HG03196 (cell line): ENCODE results near the gene OPCML.

Source experiments
- ATAC-seq: cut with Tn5 transposase; IDR thresholded peaks from one replicate; pipeline ENCODE4 v1.9.1; 2021; ENCODE audit not compliant: unreplicated experiment

The OPCML gene

GRCh38 chr11:133081730-133082452, 450.4 kb downstream of the OPCML start:
- ATAC-seq: no peak

- no peak for ATAC-seq
Observed at GRCh38 chr11:133081020-133081419, 451.3 kb downstream of the OPCML start.

- ATAC-seq: no peak
Observed at GRCh38 chr11:133078591-133079404, 453.5 kb downstream of the OPCML start.

- ATAC-seq: no peak
Observed at GRCh38 chr11:133078012-133078411, 454.3 kb downstream of the OPCML start.

GRCh38 chr11:133075351-133075750, 456.9 kb downstream of the OPCML start:
- ATAC-seq: no peak

- ATAC-seq: no peak
Observed at GRCh38 chr11:133072858-133073582, 459.3 kb downstream of the OPCML start.

GRCh38 chr11:133072378-133072777, 459.9 kb downstream of the OPCML start:
- no peak for ATAC-seq

- no peak for ATAC-seq
Observed at GRCh38 chr11:133070791-133071190, 461.5 kb downstream of the OPCML start.

- no peak for ATAC-seq
Observed at GRCh38 chr11:133070021-133070713, 462.1 kb downstream of the OPCML start.

- ATAC-seq: no peak
Observed at GRCh38 chr11:133065847-133066485, 466.3 kb downstream of the OPCML start.

GRCh38 chr11:133064961-133065360, 467.3 kb downstream of the OPCML start:
- ATAC-seq: no peak

GRCh38 chr11:133064152-133064877, 468.0 kb downstream of the OPCML start:
- ATAC-seq: no peak

- ATAC-seq: no peak
Observed at GRCh38 chr11:133058501-133058900, 473.8 kb downstream of the OPCML start.

- no peak for ATAC-seq
Observed at GRCh38 chr11:133053124-133053776, 479.1 kb downstream of the OPCML start.

- no peak for ATAC-seq
Observed at GRCh38 chr11:133052537-133052936, 479.8 kb downstream of the OPCML start.

GRCh38 chr11:133049244-133050019, 482.9 kb downstream of the OPCML start:
- no peak for ATAC-seq

- ATAC-seq: no peak
Observed at GRCh38 chr11:133048270-133048669, 484.0 kb downstream of the OPCML start.

- no peak for ATAC-seq
Observed at GRCh38 chr11:133047771-133048115, 484.6 kb downstream of the OPCML start.
